GM18907 (cell line): Measurements from ENCODE around the gene TBC1D1.
A peak's percentile ranks its signal among the peaks of the same experiment; 100 is the strongest.

Experiments used
- ATAC-seq: cut with Tn5 transposase; IDR thresholded peaks from one replicate; pipeline ENCODE4 v1.9.1; 2021; ENCODE audit warnings: mild to moderate bottlenecking, moderate library complexity; ENCODE audit not compliant: unreplicated experiment

The TBC1D1 gene

GRCh38 chr4:38117591-38117990, 226.7 kb downstream of the TBC1D1 start:
- no peak for ATAC-seq

GRCh38 chr4:38119668-38120385, 228.9 kb downstream of the TBC1D1 start:
- ATAC-seq = peak; percentile 67

GRCh38 chr4:38120772-38121171, 229.9 kb downstream of the TBC1D1 start:
- no peak for ATAC-seq

- no peak for ATAC-seq
Observed at GRCh38 chr4:38122060-38122459, 231.2 kb downstream of the TBC1D1 start.

GRCh38 chr4:38123555-38123954, 232.7 kb downstream of the TBC1D1 start:
- ATAC-seq = no peak

GRCh38 chr4:38124961-38125360, 234.1 kb downstream of the TBC1D1 start:
- ATAC-seq = no peak

GRCh38 chr4:38125816-38126215, 234.9 kb downstream of the TBC1D1 start:
- no peak for ATAC-seq

- peak; percentile 56 for ATAC-seq
Observed at GRCh38 chr4:38128478-38129459, 237.9 kb downstream of the TBC1D1 start.

GRCh38 chr4:38129460-38130227, 238.8 kb downstream of the TBC1D1 start:
- no peak for ATAC-seq

- ATAC-seq = no peak
Observed at GRCh38 chr4:38130884-38131283, 240.0 kb downstream of the TBC1D1 start.

GRCh38 chr4:38131371-38132091, 240.6 kb downstream of the TBC1D1 start:
- peak; percentile 34 for ATAC-seq

GRCh38 chr4:38132107-38132673, 241.3 kb downstream of the TBC1D1 start:
- ATAC-seq = peak; percentile 81

GRCh38 chr4:38132843-38133662, 242.2 kb downstream of the TBC1D1 start:
- no peak for ATAC-seq

GRCh38 chr4:38133711-38134480, 243.0 kb downstream of the TBC1D1 start:
- no peak for ATAC-seq

- ATAC-seq = no peak
Observed at GRCh38 chr4:38135201-38135600, 244.3 kb downstream of the TBC1D1 start.

- ATAC-seq = no peak
Observed at GRCh38 chr4:38136604-38137003, 245.7 kb downstream of the TBC1D1 start.

GRCh38 chr4:38137080-38137479, 246.2 kb downstream of the TBC1D1 start:
- no peak for ATAC-seq

- ATAC-seq = no peak
Observed at GRCh38 chr4:38138363-38138762, 247.5 kb downstream of the TBC1D1 start.

GRCh38 chr4:38139187-38139586, 248.3 kb downstream of the TBC1D1 start:
- ATAC-seq = no peak
